IMR-90 (cell line): Measurements from ENCODE around the gene GRB10. TPM values are rescaled to one million over a fixed set of nuclear protein-coding genes. Genes with fewer than 3 reads are reported as not detected.

Experiments
- ATAC-seq: fragments of 200-7000 bp; cut with Tn5 transposase; 2 replicates; pipeline ENCODE4 v1.9.1; 2020; ENCODE audit warnings: low read depth, mild to moderate bottlenecking, moderate library complexity
- BruUV-seq: library from RNA; stranded (reverse); fragments of 400-500 nt; replicated peaks from 2 replicates; lab custom pipeline; 2021; lab: Mats Ljungman, UMichigan
- CTCF ChIA-PET: fragments of 300-600 bp; formaldehyde crosslinking; extraction: SDS; loops from one replicate; lab custom pipeline; 2021; ENCODE audit warnings: antibody characterized with exemption; lab: Yijun Ruan, JAX
- POLR2A ChIA-PET: fragments of 300-600 bp; sonication (Branson Sonifier 250); formaldehyde crosslinking; loops from one replicate; lab custom pipeline; 2022; ENCODE audit warnings: antibody characterized with exemption; ENCODE audit not compliant: unreplicated experiment; lab: Charles Lee
- DNase-seq: peaks from one replicate; pipeline ENCODE4 v3.0.0; 2013
- H2AFZ ChIP-seq: replicated peaks from 2 replicates; pipeline ENCODE3; 2013; ENCODE audit warnings: low read length, mild to moderate bottlenecking; ENCODE audit not compliant: poor library complexity
- H2AK5ac ChIP-seq: 2 replicates; pipeline ENCODE4 v1.6.1; 2013; ENCODE audit warnings: low read depth, low read length, inconsistent platforms
- H2AK9ac ChIP-seq: replicated peaks from 2 replicates; pipeline ENCODE3; 2013; ENCODE audit warnings: mild to moderate bottlenecking, low read depth, low read length, moderate library complexity; ENCODE audit not compliant: poor library complexity
- H2BK120ac ChIP-seq: 2 replicates; pipeline ENCODE4 v1.6.1; 2013; ENCODE audit warnings: low read depth, low read length, inconsistent platforms
- H2BK15ac ChIP-seq: 3 replicates; pipeline ENCODE4 v1.6.1; 2013; ENCODE audit warnings: low read depth, low read length, inconsistent platforms
- H2BK20ac ChIP-seq: 2 replicates; pipeline ENCODE4 v1.6.1; 2013; ENCODE audit warnings: low read depth, mild to moderate bottlenecking, inconsistent platforms, low read length, moderate library complexity
- H2BK5ac ChIP-seq: 2 replicates; pipeline ENCODE4 v1.6.1; 2013; ENCODE audit warnings: mild to moderate bottlenecking, low read depth, low read length, inconsistent platforms; ENCODE audit not compliant: poor library complexity, severe bottlenecking
- H3K14ac ChIP-seq: replicated peaks from 2 replicates; pipeline ENCODE4 v1.6.1; 2013; ENCODE audit warnings: low read depth, low read length, inconsistent platforms
- H3K18ac ChIP-seq: 2 replicates; pipeline ENCODE4 v1.6.1; 2013; ENCODE audit warnings: low read depth, low read length, control low read depth
- H3K23ac ChIP-seq: 2 replicates; pipeline ENCODE4 v1.6.1; 2013; ENCODE audit warnings: low read depth, low read length, inconsistent platforms
- H3K27ac ChIP-seq: 2 replicates; pipeline ENCODE4 v1.5.1; 2013; ENCODE audit warnings: mild to moderate bottlenecking, control low read depth, low read length; ENCODE audit not compliant: insufficient read depth
- H3K27me3 ChIP-seq: 2 replicates; pipeline ENCODE4 v1.6.1; 2013; ENCODE audit warnings: low read length; ENCODE audit not compliant: control insufficient read depth, insufficient read depth
- H3K36me3 ChIP-seq: 2 replicates; pipeline ENCODE4 v1.6.1; 2013; ENCODE audit warnings: low read length, mixed read lengths; ENCODE audit not compliant: control insufficient read depth, insufficient read depth
- H3K4ac ChIP-seq: 2 replicates; pipeline ENCODE4 v1.6.1; 2013; ENCODE audit warnings: low read depth, low read length, inconsistent platforms
- H3K4me1 ChIP-seq: 2 replicates; pipeline ENCODE4 v1.6.1; 2013; ENCODE audit warnings: low read length, mixed read lengths; ENCODE audit not compliant: control insufficient read depth, insufficient read depth
- H3K4me2 ChIP-seq: 2 replicates; pipeline ENCODE4 v1.6.1; 2013; ENCODE audit warnings: low read depth, mild to moderate bottlenecking, control low read depth, low read length, moderate library complexity
- H3K4me3 ChIP-seq: 2 replicates; pipeline ENCODE4 v1.5.1; 2013; ENCODE audit warnings: low read depth, mild to moderate bottlenecking, control low read depth, low read length, moderate library complexity; ENCODE audit not compliant: insufficient read depth
- H3K56ac ChIP-seq: 2 replicates; pipeline ENCODE4 v1.6.1; 2013; ENCODE audit warnings: low read length, inconsistent platforms; ENCODE audit not compliant: insufficient read depth; ENCODE audit errors: extremely low read depth
- H3K79me1 ChIP-seq, 2 experiments: 2 replicates each; pipeline ENCODE4 v1.6.1; 2013; ENCODE audit warnings: low read length in 2 of 2, inconsistent platforms in 1 of 2, low read depth in 1 of 2
- H3K9ac ChIP-seq: 2 replicates; pipeline ENCODE4 v1.6.1; 2013; ENCODE audit warnings: low read depth, low read length, control low read depth
- H3K9me1 ChIP-seq: 2 replicates; pipeline ENCODE4 v1.6.1; 2013; ENCODE audit warnings: low read length, inconsistent platforms; ENCODE audit not compliant: insufficient read depth
- H3K9me3 ChIP-seq: 2 replicates; pipeline ENCODE4 v1.6.1; 2013; ENCODE audit warnings: low read length; ENCODE audit not compliant: control insufficient read depth, insufficient read depth
- H4K20me1 ChIP-seq: 2 replicates; pipeline ENCODE4 v1.6.1; 2013; ENCODE audit warnings: low read length, inconsistent platforms; ENCODE audit not compliant: insufficient read depth
- H4K5ac ChIP-seq: 2 replicates; pipeline ENCODE4 v1.6.1; 2013; ENCODE audit warnings: mild to moderate bottlenecking, low read depth, low read length, control low read depth
- H4K8ac ChIP-seq, 2 experiments: 2 replicates each; pipeline ENCODE4 v1.6.1; 2013; ENCODE audit warnings: low read depth in 2 of 2, low read length in 2 of 2, control low read depth in 1 of 2, inconsistent platforms in 1 of 2
- H4K91ac ChIP-seq: 2 replicates; pipeline ENCODE4 v1.6.1; 2013; ENCODE audit warnings: low read depth, low read length, inconsistent platforms; ENCODE audit not compliant: insufficient read depth
- BHLHE40 ChIP-seq: fragments of 150-350 bp; IDR thresholded peaks from 2 replicates; pipeline ENCODE4 v1.6.1; 2016; ENCODE audit warnings: mild to moderate bottlenecking, low read depth, low read length
- CHD1 ChIP-seq: IDR thresholded peaks from 2 replicates; pipeline ENCODE4 v1.6.1; 2012; ENCODE audit warnings: low read depth, low read length, improper control_type of control experiment
- CTCF ChIP-seq: conservative IDR thresholded peaks from 2 replicates; pipeline ENCODE4 v1.5.1; 2012; ENCODE audit warnings: mild to moderate bottlenecking, low read depth, low read length, improper control_type of control experiment
- FOS ChIP-seq: fragments of 150-350 bp; IDR thresholded peaks from 2 replicates; pipeline ENCODE4 v1.6.1; 2016; ENCODE audit warnings: low read depth, low read length
- MAZ ChIP-seq: IDR thresholded peaks from 2 replicates; pipeline ENCODE4 v1.6.1; 2012; ENCODE audit warnings: low read depth, mild to moderate bottlenecking, low read length, improper control_type of control experiment, moderate library complexity, borderline replicate concordance
- MXI1 ChIP-seq: IDR thresholded peaks from 2 replicates; pipeline ENCODE4 v1.6.1; 2012; ENCODE audit warnings: low read depth, mild to moderate bottlenecking, low read length, moderate library complexity, borderline replicate concordance
- NFE2L2 ChIP-seq: fragments of 150-350 bp; IDR thresholded peaks from 2 replicates; pipeline ENCODE4 v1.6.1; 2016; ENCODE audit warnings: low read depth, mild to moderate bottlenecking, low read length
- RCOR1 ChIP-seq: IDR thresholded peaks from 2 replicates; pipeline ENCODE4 v1.6.1; 2012; ENCODE audit warnings: mild to moderate bottlenecking, low read length, improper control_type of control experiment; ENCODE audit not compliant: insufficient replicate concordance
- RFX5 ChIP-seq: IDR thresholded peaks from 2 replicates; pipeline ENCODE4 v1.8.0; 2012; ENCODE audit warnings: low read depth, mild to moderate bottlenecking, low read length, moderate library complexity
- SMC3 ChIP-seq: fragments of 150-350 bp; IDR thresholded peaks from 2 replicates; pipeline ENCODE4 v1.6.1; 2016; ENCODE audit warnings: low read depth, mild to moderate bottlenecking, antibody characterized with exemption, low read length, moderate library complexity
- USF2 ChIP-seq: fragments of 150-350 bp; IDR thresholded peaks from 2 replicates; pipeline ENCODE4 v1.6.1; 2017; ENCODE audit warnings: mild to moderate bottlenecking, antibody characterized with exemption, low read length, low read depth
- WGBS, 2 experiments: methylation state at CpG; one replicate each; pipeline versions ENCODE4 v1.1.5 to v1.1.7; 2013; ENCODE audit warnings: missing lambda C conversion rate in 2 of 2; ENCODE audit not compliant: insufficient read length in 1 of 2; ENCODE audit errors: extremely low coverage in 2 of 2; 5-methylcytosine and 5-hydroxymethylcytosine counted together
- dilution Hi-C: fragments of 300-500 bp; cut with HindIII; formaldehyde crosslinking; loops from one replicate; pipeline ENCODE4 v1.14.3; 2018; ENCODE audit warnings: low sequenced_read_pairs; ENCODE audit not compliant: unreplicated experiment
- in situ Hi-C: fragments of 300-500 bp; cut with MboI; formaldehyde crosslinking; loops from 3 replicates; pipeline ENCODE4 v1.14.3; 2019; ENCODE audit warnings: low sequenced_read_pairs, inconsistent platforms, mixed read lengths
- intact Hi-C: fragments of 100-400 bp; cut with micrococcal nuclease; formaldehyde crosslinking; loops from 2 replicates; pipeline ENCODE4 v1.10.0; 2022
- polyA plus RNA-seq, 3 experiments: library from polyadenylated mRNA; depleted of rRNA; stranded (reverse); fragments of >200 nt; gene quantifications; 2 replicates each; pipeline ENCODE4 v1.2.3, GENCODE V29; 2012; ENCODE audit warnings: low replicate concordance in 1 of 3
- total RNA-seq: library from RNA; depleted of rRNA; stranded (reverse); fragments of >200 nt; gene quantifications from 2 replicates; pipeline ENCODE4 v1.2.3, GENCODE V29; 2012

Gene GRB10
- total and polyA plus RNA-seq, 2 of the 4 experiments (the other 2 are of a cell fraction), result 6.3 to 15.1 TPM

GRCh38 chr7:50674299-50674698, 108.4 kb downstream of the GRB10 start:
- DNase-seq, result no peak
- H2BK5ac ChIP-seq, result no peak overlapping the region
- H2AK5ac ChIP-seq, result no peak overlapping the region
- H3K4me2 ChIP-seq, result no peak overlapping the region
- H3K27ac ChIP-seq, result no peak overlapping the region
- in situ Hi-C loops, result no loop called here
- no peak for ATAC-seq
- peaks cover 3 to 14% of the 10 kb centered on the region in 2 experiments; a peak in 2 of 4 replicates for H3K79me1 ChIP-seq
- no peaks in the 10 kb centered on the region for H3K4me1 ChIP-seq
- no peak overlapping the region for H3K4ac ChIP-seq
- no peak overlapping the region for H4K8ac ChIP-seq
- H3K56ac ChIP-seq, result no peak overlapping the region
- H3K9me3 ChIP-seq, result no peaks in the 10 kb centered on the region; the same call in 1 of the 2 replicates
- dilution Hi-C loops, result no loop called here
- peaks cover 30% of the 10 kb centered on the region for H3K36me3 ChIP-seq
- POLR2A ChIA-PET, result no interaction called here
- H3K4me3 ChIP-seq, result no peak overlapping the region
- no peak overlapping the region for H4K5ac ChIP-seq
- H4K20me1 ChIP-seq, result peaks cover 13% of the 10 kb centered on the region; the same call in 1 of the 2 replicates
- H3K23ac ChIP-seq, result no peak overlapping the region
- H2BK20ac ChIP-seq, result no peak overlapping the region
- no peaks in the 10 kb centered on the region for H3K27me3 ChIP-seq
- no peak overlapping the region for H3K9ac ChIP-seq
- H3K14ac ChIP-seq, result no peak overlapping the region
- H2BK15ac ChIP-seq, result no peak overlapping the region
- TF ChIP-seq RFX5 (no peak), CHD1 (no peak), SMC3 (no peak), FOS (no peak), MXI1 (no peak), USF2 (no peak), RCOR1 (no peak), MAZ (no peak), BHLHE40 (no peak), NFE2L2 (no peak), CTCF (no peak)
- H3K18ac ChIP-seq, result no peak overlapping the region
- no TSS peak for BruUV-seq
- no peak overlapping the region for H4K91ac ChIP-seq
- H2AFZ ChIP-seq, result no peak overlapping the region
- intact Hi-C loops, result no loop called here
- CTCF ChIA-PET, result no interaction called here
- no peak overlapping the region for H2BK120ac ChIP-seq
- no peak overlapping the region for H2AK9ac ChIP-seq
- no CpG with 5 or more reads among the region's 10 CpGs for WGBS, 2 experiments
- peaks cover 4% of the 10 kb centered on the region; the same call in 1 of the 2 replicates for H3K9me1 ChIP-seq
